ENCODE results near the gene LRG1.

LRG1 gene

GRCh38 chr19:4503132-4503824, 36.6 kb downstream of the LRG1 start:
- H3K4me1 ChIP-seq: no peaks in the 10 kb centered on the region
- H3K36me3 ChIP-seq: peaks cover 28 to 78% (median 64%) of the 10 kb centered on the region in 3 donors
- H3K4me3 ChIP-seq: no peak overlapping the region
- no peaks in the 10 kb centered on the region for H3K9me3 ChIP-seq
- no peak overlapping the region for H3K27ac ChIP-seq
- TF ChIP-seq CTCF (IDR thresholded peaks at IDR 0.05): no peak
- DNase-seq: no peak
- intact Hi-C loops (cut with DNase I; ENCODE audit: low total_unique reads): no loop called here
- no peaks in the 10 kb centered on the region for H3K27me3 ChIP-seq

GRCh38 chr19:4502282-4503131, 37.3 kb downstream of the LRG1 start:
- Histone ChIP-seq H3K4me1 (no peaks in the 10 kb centered on the region), H3K36me3 (peaks cover 36 to 86% (median 71%) of the 10 kb centered on the region in 3 donors), H3K27me3 (no peaks in the 10 kb centered on the region), H3K4me3 (no peak overlapping the region), H3K27ac (no peak overlapping the region), H3K9me3 (no peaks in the 10 kb centered on the region)
- no peak for DNase-seq
- intact Hi-C loops (cut with DNase I; ENCODE audit: low total_unique reads): no loop called here
- no peak for TF ChIP-seq CTCF (IDR thresholded peaks at IDR 0.05)

- TF ChIP-seq CTCF (IDR thresholded peaks at IDR 0.05): no peak
- Histone ChIP-seq H3K27me3 (no peaks in the 10 kb centered on the region), H3K36me3 (peaks cover 38 to 94% (median 79%) of the 10 kb centered on the region in 3 donors), H3K4me1 (no peaks in the 10 kb centered on the region), H3K4me3 (no peak overlapping the region), H3K9me3 (no peaks in the 10 kb centered on the region), H3K27ac (no peak overlapping the region)
- DNase-seq: no peak
- intact Hi-C loops (cut with DNase I; ENCODE audit: low total_unique reads): no loop called here
These were observed 38.1 kb downstream of the LRG1 start for GRCh38 chr19:4501691-4502090.

- no peak for TF ChIP-seq CTCF (IDR thresholded peaks at IDR 0.05)
- Histone ChIP-seq H3K27me3 (no peaks in the 10 kb centered on the region), H3K9me3 (no peaks in the 10 kb centered on the region), H3K4me1 (no peaks in the 10 kb centered on the region), H3K27ac (no peak overlapping the region), H3K4me3 (no peak overlapping the region), H3K36me3 (peaks cover 45 to 100% (median 86%) of the 10 kb centered on the region in 3 donors)
- no peak for DNase-seq
- intact Hi-C loops (cut with DNase I; ENCODE audit: low total_unique reads): no loop called here
These were observed 38.8 kb downstream of the LRG1 start for GRCh38 chr19:4500841-4501591.

DNA sequence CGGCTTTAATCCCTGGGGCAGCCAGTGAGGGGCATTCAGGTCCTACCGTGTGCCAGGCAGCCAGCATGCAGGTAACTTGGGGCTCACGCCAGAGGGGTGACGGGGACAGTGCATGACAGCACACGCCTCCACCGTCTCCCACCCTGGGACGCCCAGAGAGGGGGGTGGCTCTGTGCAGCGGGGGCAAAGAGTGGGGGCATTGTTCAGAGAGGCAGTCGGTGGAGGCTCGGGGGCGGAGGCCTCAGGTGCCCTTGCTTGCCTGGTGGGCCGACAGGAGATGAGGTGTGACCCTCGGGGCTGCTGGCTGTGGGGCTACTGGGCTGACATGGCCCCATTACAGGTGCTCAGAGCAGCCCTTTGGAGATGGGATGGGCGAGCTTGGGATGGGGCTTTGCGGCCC, 40.0 kb downstream of the LRG1 start:
- intact Hi-C loops (cut with DNase I; ENCODE audit: low total_unique reads): no loop called here
- no peak for DNase-seq
- no peak for TF ChIP-seq CTCF (IDR thresholded peaks at IDR 0.05)
- Histone ChIP-seq H3K27ac (no peak overlapping the region), H3K4me1 (no peaks in the 10 kb centered on the region), H3K36me3 (peaks cover 51 to 99% (median 84%) of the 10 kb centered on the region in 3 donors), H3K27me3 (no peaks in the 10 kb centered on the region), H3K9me3 (no peaks in the 10 kb centered on the region), H3K4me3 (no peak overlapping the region)

Measured in tibial artery (tissue), 4 donors.